ENCODE results near the gene NTN1.

The NTN1 gene

GRCh38 chr17:9123594-9124553 lies 102.6 kb downstream of the NTN1 start:
- no peak overlapping the region for H3K4me3 ChIP-seq (ENCODE audit: low read length)
- H3K4me1 ChIP-seq (ENCODE audit: control insufficient read depth, insufficient read depth, low read length), result no peaks in the 10 kb centered on the region
- H3K36me3 ChIP-seq (ENCODE audit: control insufficient read depth, insufficient read depth, low read length), result no peaks in the 10 kb centered on the region
- H3K9me3 ChIP-seq (ENCODE audit: control insufficient read depth, low read length), result no peaks in the 10 kb centered on the region
- no peak overlapping the region for H3K9ac ChIP-seq (ENCODE audit: low read length)
- no peaks in the 10 kb centered on the region for H3K27me3 ChIP-seq (ENCODE audit: control insufficient read depth, insufficient read depth, low read length)

DNA sequence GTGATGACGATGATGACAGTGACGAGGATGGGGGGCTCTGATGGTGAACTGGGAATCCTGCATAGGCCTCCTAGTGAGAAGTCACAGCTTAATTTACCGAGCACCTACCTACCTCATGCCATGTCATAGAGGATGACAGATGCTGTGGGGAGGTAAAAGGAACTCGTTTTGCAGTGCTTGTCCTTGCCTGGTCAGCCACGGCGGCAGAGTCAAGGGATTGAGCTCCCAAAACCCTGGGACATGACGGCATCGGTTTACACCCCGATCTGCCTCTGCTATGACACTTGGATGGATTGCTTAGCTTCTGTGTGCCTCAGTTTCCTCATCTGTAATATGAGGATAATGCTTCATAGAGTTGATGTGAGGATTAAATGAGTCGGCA lies 103.2 kb downstream of the NTN1 start:
- Histone ChIP-seq H3K9ac (ENCODE audit: low read length) (no peak overlapping the region), H3K4me3 (ENCODE audit: low read length) (no peak overlapping the region), H3K4me1 (ENCODE audit: control insufficient read depth, insufficient read depth, low read length) (no peaks in the 10 kb centered on the region), H3K36me3 (ENCODE audit: control insufficient read depth, insufficient read depth, low read length) (no peaks in the 10 kb centered on the region), H3K27me3 (ENCODE audit: control insufficient read depth, insufficient read depth, low read length) (no peaks in the 10 kb centered on the region), H3K9me3 (ENCODE audit: control insufficient read depth, low read length) (no peaks in the 10 kb centered on the region)

- Histone ChIP-seq H3K4me3 (ENCODE audit: low read length) (no peak overlapping the region), H3K36me3 (ENCODE audit: control insufficient read depth, insufficient read depth, low read length) (no peaks in the 10 kb centered on the region), H3K27me3 (ENCODE audit: control insufficient read depth, insufficient read depth, low read length) (no peaks in the 10 kb centered on the region), H3K9me3 (ENCODE audit: control insufficient read depth, low read length) (no peaks in the 10 kb centered on the region), H3K9ac (ENCODE audit: low read length) (no peak overlapping the region), H3K4me1 (ENCODE audit: control insufficient read depth, insufficient read depth, low read length) (no peaks in the 10 kb centered on the region)
Observed at GRCh38 chr17:9125722-9126121, 104.4 kb downstream of the NTN1 start.

- H3K4me3 ChIP-seq (ENCODE audit: low read length), result no peak overlapping the region
- H3K9me3 ChIP-seq (ENCODE audit: control insufficient read depth, low read length), result no peaks in the 10 kb centered on the region
- H3K27me3 ChIP-seq (ENCODE audit: control insufficient read depth, insufficient read depth, low read length), result no peaks in the 10 kb centered on the region
- H3K9ac ChIP-seq (ENCODE audit: low read length), result no peak overlapping the region
- no peaks in the 10 kb centered on the region for H3K36me3 ChIP-seq (ENCODE audit: control insufficient read depth, insufficient read depth, low read length)
- H3K4me1 ChIP-seq (ENCODE audit: control insufficient read depth, insufficient read depth, low read length), result no peaks in the 10 kb centered on the region
Observed at GRCh38 chr17:9127340-9127739, 106.0 kb downstream of the NTN1 start.

GRCh38 chr17:9131371-9131770 lies 110.1 kb downstream of the NTN1 start:
- no peak overlapping the region for H3K4me3 ChIP-seq (ENCODE audit: low read length)
- no peak overlapping the region for H3K9ac ChIP-seq (ENCODE audit: low read length)
- H3K4me1 ChIP-seq (ENCODE audit: control insufficient read depth, insufficient read depth, low read length), result no peaks in the 10 kb centered on the region
- no peaks in the 10 kb centered on the region for H3K36me3 ChIP-seq (ENCODE audit: control insufficient read depth, insufficient read depth, low read length)
- H3K27me3 ChIP-seq (ENCODE audit: control insufficient read depth, insufficient read depth, low read length), result no peaks in the 10 kb centered on the region
- no peaks in the 10 kb centered on the region for H3K9me3 ChIP-seq (ENCODE audit: control insufficient read depth, low read length)

DNA sequence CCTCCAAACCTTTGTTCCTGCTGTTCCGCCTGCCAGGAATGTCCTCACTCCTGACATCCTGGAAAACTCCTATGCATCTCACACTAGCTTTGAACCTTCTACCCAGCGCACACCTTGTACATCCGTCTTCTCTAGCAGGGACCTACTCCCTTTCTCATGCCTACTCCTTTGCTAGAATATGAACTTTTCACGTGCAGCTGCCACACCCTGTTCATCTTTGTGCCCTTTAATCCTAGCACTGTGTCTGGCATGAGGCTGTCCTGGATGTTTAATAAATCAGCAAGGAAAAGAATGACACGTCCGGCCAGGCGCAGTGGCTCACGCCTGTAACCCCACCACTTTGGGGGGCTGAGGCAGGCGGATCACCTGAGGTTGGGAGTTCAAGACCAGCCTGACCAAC lies 111.0 kb downstream of the NTN1 start:
- no peaks in the 10 kb centered on the region for H3K4me1 ChIP-seq (ENCODE audit: control insufficient read depth, insufficient read depth, low read length)
- H3K27me3 ChIP-seq (ENCODE audit: control insufficient read depth, insufficient read depth, low read length), result no peaks in the 10 kb centered on the region
- H3K9ac ChIP-seq (ENCODE audit: low read length), result no peak overlapping the region
- H3K36me3 ChIP-seq (ENCODE audit: control insufficient read depth, insufficient read depth, low read length), result no peaks in the 10 kb centered on the region
- H3K9me3 ChIP-seq (ENCODE audit: control insufficient read depth, low read length), result no peaks in the 10 kb centered on the region
- H3K4me3 ChIP-seq (ENCODE audit: low read length), result no peak overlapping the region

DNA sequence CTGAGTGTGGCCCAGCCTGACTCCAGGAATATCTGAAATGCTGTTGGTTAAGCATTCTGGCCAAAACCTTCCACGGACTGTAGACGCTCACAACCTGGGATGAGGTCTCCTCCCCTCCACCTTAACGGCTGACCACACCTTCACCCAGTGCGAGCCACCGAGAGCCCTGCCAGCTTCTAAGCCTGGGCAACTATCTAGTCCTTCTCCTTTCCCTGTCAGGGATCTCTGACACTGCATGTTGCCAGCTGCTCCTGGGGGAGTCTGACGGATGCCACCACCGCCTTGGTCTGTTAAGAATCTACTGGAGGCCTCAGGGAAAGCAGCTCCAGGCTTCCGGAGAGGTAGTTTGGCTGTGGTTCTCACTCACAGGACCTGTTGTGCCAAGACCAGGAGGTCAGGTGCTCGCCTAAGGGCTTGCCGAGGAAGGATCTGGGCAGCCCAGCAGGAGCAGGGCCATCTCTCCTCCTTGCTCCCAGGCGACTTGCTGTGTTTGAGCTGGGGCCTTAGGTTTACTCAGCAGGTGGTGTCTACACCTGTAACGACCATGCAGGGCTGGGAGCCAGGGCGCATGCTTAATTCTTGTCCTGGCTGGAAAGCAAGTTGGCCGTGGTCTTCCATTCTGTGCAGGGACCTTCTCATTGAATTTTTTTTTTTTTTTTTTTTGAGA lies 111.8 kb downstream of the NTN1 start:
- Histone ChIP-seq H3K9ac (ENCODE audit: low read length) (no peak overlapping the region), H3K27me3 (ENCODE audit: control insufficient read depth, insufficient read depth, low read length) (no peaks in the 10 kb centered on the region), H3K36me3 (ENCODE audit: control insufficient read depth, insufficient read depth, low read length) (no peaks in the 10 kb centered on the region), H3K4me3 (ENCODE audit: low read length) (no peak overlapping the region), H3K4me1 (ENCODE audit: control insufficient read depth, insufficient read depth, low read length) (no peaks in the 10 kb centered on the region), H3K9me3 (ENCODE audit: control insufficient read depth, low read length) (no peaks in the 10 kb centered on the region)

DNA sequence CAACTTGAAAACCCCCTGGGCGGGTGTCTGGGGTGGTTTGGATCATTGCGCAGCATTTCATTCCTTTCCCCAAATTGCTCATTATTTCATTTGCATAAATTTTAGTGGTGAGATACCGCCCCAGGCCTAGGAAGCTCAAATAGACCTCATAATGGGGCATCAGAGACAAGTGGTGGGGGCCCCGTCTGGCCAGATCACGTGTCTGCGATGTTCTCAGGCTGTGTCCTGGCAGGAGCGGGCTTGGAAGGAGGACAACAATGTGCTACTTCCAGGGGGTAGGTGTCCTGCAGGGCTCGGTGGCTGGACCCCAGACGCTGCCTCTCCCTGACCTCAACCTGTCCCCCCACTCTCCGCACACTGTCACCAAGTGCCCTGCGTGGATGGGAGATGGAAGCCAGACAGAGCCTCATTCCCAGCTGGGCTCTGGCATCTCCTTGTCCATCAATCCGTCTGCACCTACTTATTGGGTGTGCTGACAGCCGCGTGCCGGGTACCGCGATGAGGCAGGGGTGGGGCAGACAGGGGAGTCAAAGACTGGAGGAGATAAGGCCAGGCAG lies 116.9 kb downstream of the NTN1 start:
- Histone ChIP-seq H3K36me3 (ENCODE audit: control insufficient read depth, insufficient read depth, low read length) (no peaks in the 10 kb centered on the region), H3K4me1 (ENCODE audit: control insufficient read depth, insufficient read depth, low read length) (no peaks in the 10 kb centered on the region), H3K9me3 (ENCODE audit: control insufficient read depth, low read length) (no peaks in the 10 kb centered on the region), H3K4me3 (ENCODE audit: low read length) (no peak overlapping the region), H3K9ac (ENCODE audit: low read length) (no peak overlapping the region), H3K27me3 (ENCODE audit: control insufficient read depth, insufficient read depth, low read length) (no peaks in the 10 kb centered on the region)

DNA sequence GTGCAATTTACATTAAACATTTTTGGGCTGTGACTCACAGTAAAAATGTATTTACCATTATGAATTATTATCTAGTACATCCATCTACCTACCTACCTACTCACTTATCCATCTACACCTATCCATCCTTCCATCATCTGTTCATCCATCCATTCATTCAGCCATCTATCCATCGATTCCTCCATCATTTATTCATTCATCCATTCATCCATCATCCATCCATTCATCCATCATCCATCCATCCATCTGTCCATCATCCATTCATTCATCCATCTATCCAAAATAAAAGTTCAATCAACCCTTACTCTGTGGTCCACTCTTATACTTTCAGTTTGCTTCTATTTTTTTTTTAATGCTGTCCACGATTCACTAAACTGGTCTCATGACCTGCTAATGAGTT lies 118.4 kb downstream of the NTN1 start:
- Histone ChIP-seq H3K4me1 (ENCODE audit: control insufficient read depth, insufficient read depth, low read length) (no peaks in the 10 kb centered on the region), H3K36me3 (ENCODE audit: control insufficient read depth, insufficient read depth, low read length) (no peaks in the 10 kb centered on the region), H3K4me3 (ENCODE audit: low read length) (no peak overlapping the region), H3K27me3 (ENCODE audit: control insufficient read depth, insufficient read depth, low read length) (no peaks in the 10 kb centered on the region), H3K9ac (ENCODE audit: low read length) (no peak overlapping the region), H3K9me3 (ENCODE audit: control insufficient read depth, low read length) (no peaks in the 10 kb centered on the region)

- Histone ChIP-seq H3K9ac (ENCODE audit: low read length) (no peak overlapping the region), H3K4me1 (ENCODE audit: control insufficient read depth, insufficient read depth, low read length) (no peaks in the 10 kb centered on the region), H3K27me3 (ENCODE audit: control insufficient read depth, insufficient read depth, low read length) (no peaks in the 10 kb centered on the region), H3K36me3 (ENCODE audit: control insufficient read depth, insufficient read depth, low read length) (no peaks in the 10 kb centered on the region), H3K9me3 (ENCODE audit: control insufficient read depth, low read length) (no peaks in the 10 kb centered on the region), H3K4me3 (ENCODE audit: low read length) (no peak overlapping the region)
Observed at GRCh38 chr17:9140550-9141424, 119.5 kb downstream of the NTN1 start.

GRCh38 chr17:9141425-9141753 lies 120.1 kb downstream of the NTN1 start:
- Histone ChIP-seq H3K4me1 (ENCODE audit: control insufficient read depth, insufficient read depth, low read length) (no peaks in the 10 kb centered on the region), H3K4me3 (ENCODE audit: low read length) (no peak overlapping the region), H3K36me3 (ENCODE audit: control insufficient read depth, insufficient read depth, low read length) (no peaks in the 10 kb centered on the region), H3K9ac (ENCODE audit: low read length) (no peak overlapping the region), H3K27me3 (ENCODE audit: control insufficient read depth, insufficient read depth, low read length) (no peaks in the 10 kb centered on the region), H3K9me3 (ENCODE audit: control insufficient read depth, low read length) (no peaks in the 10 kb centered on the region)

All from mucosa of stomach (tissue), 1 donor.